ENCODE measurements around the gene SLC12A6. TPM values are rescaled to one million over a fixed set of nuclear protein-coding genes. Genes with fewer than 3 reads are reported as not detected.
A peak's percentile ranks its signal among the peaks of the same experiment; 100 is the strongest.

SLC12A6 gene
- total and polyA plus RNA-seq, 2 of the 13 experiments (the other 11 are each of a cell fraction or from before 2014, with no cell fraction given), result 15.2 to 30.1 TPM

- TF ChIP-seq ZNF7 (CRISPR knock-in tag; IDR thresholded peaks at IDR 0.05) (no peak), RBM39 (IDR thresholded peaks at IDR 0.05; ENCODE audit: low read depth, low read length, poor library complexity, severe bottlenecking) (peak; percentile 65), RBFOX2 (IDR thresholded peaks at IDR 0.05; ENCODE audit: low read depth, low read length) (peak; percentile 91), SIX4 (CRISPR knock-in tag; IDR thresholded peaks at IDR 0.05) (no peak), ZNF709 (CRISPR knock-in tag; IDR thresholded peaks at IDR 0.05) (peak; percentile 75; the same call in 1 of the 2 replicates), SMAD3 (CRISPR knock-in tag; IDR thresholded peaks at IDR 0.05) (no peak; the same call in 1 of the 2 replicates), ZNF503 (CRISPR knock-in tag; IDR thresholded peaks at IDR 0.05) (no peak), HNF1B (CRISPR knock-in tag; IDR thresholded peaks at IDR 0.05) (peak; percentile 76; the same call in 1 of the 2 replicates), ZBTB44 (CRISPR knock-in tag; IDR thresholded peaks at IDR 0.05) (no peak), U2AF2 (IDR thresholded peaks at IDR 0.05; ENCODE audit: low read depth, low read length) (no peak), PRDM10 (CRISPR knock-in tag; IDR thresholded peaks at IDR 0.05; ENCODE audit: low read depth) (peak; percentile 58; the same call in 1 of the 2 replicates), ZBTB21 (CRISPR knock-in tag; IDR thresholded peaks at IDR 0.05) (no peak), ZNF563 (CRISPR knock-in tag; IDR thresholded peaks at IDR 0.05) (peak; percentile 80; the same call in 1 of the 2 replicates), ZNF552 (CRISPR knock-in tag; IDR thresholded peaks at IDR 0.05; ENCODE audit: borderline replicate concordance) (0 out of 2 replicates have a peak, but pooled peaks have one; percentile 60), ETV5 (CRISPR knock-in tag; IDR thresholded peaks at IDR 0.05; ENCODE audit: borderline replicate concordance) (peak; percentile 43; the same call in 1 of the 2 replicates), NR0B2 (CRISPR knock-in tag; IDR thresholded peaks at IDR 0.05) (0 out of 2 replicates have a peak, but pooled peaks have one; percentile 74), BRD4 (CRISPR knock-in tag; IDR thresholded peaks at IDR 0.05) (no peak), MIER2 (CRISPR knock-in tag; IDR thresholded peaks at IDR 0.05) (no peak; the same call in 1 of the 2 replicates)
These were observed 29.8 kb upstream of the SLC12A6 start, which contains the start of gene LPCAT4 (continued) for GRCh38 chr15:34367101-34368081.

Data from HepG2 (cell line).